ENCODE results near the gene NOTCH1.

DNA sequence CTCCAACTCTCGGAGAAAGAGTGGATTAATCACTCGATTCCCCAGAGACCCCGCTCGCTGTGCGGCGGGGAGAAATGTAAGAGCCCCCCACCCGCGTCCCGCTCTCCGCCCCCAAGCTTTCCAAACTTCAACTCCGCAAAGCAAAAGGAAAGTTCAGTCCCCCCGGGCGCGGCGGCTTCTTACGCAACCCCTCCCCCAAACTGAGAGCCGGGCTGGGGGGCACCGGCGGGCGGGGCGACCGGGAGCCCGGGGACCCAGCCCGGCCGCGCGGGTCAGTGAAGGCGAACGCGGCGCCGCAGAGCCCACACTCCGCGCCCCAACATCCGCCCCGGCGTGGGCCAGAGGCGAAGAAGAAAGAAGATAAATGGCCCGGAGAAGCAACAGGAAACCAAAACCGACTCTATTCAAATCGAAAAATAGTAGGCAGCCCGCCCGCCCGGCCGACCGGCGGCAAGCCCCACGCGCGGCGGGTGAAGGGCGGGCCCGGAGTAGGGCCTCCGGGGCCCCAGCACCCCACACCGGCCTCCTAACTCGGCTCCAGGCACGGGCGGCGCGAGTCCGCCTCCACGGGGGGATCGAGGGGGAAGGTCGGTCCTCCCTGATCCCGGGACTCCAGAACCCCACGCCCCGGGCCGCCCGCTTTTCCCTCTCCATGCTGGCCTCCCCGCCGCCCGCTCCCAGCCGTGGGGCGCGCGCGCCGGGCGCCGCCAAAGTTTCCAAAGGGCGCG lies 720 bp downstream of the NOTCH1 start:
- TF ChIP-seq, protein P1, sequence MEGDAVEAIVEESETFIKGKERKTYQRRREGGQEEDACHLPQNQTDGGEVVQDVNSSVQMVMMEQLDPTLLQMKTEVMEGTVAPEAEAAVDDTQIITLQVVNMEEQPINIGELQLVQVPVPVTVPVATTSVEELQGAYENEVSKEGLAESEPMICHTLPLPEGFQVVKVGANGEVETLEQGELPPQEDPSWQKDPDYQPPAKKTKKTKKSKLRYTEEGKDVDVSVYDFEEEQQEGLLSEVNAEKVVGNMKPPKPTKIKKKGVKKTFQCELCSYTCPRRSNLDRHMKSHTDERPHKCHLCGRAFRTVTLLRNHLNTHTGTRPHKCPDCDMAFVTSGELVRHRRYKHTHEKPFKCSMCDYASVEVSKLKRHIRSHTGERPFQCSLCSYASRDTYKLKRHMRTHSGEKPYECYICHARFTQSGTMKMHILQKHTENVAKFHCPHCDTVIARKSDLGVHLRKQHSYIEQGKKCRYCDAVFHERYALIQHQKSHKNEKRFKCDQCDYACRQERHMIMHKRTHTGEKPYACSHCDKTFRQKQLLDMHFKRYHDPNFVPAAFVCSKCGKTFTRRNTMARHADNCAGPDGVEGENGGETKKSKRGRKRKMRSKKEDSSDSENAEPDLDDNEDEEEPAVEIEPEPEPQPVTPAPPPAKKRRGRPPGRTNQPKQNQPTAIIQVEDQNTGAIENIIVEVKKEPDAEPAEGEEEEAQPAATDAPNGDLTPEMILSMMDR (IDR thresholded peaks at IDR 0.05), result no peak
- TF ChIP-seq POLR2A (IDR thresholded peaks at IDR 0.05), result no peak

Measured in body of pancreas (tissue), 4 donors.